Measurements from ENCODE around the gene PDE4A.
A peak's percentile ranks its signal among the peaks of the same experiment; 100 is the strongest.
"Not testable (repeated sequence)": the region's sequence is repeated elsewhere in the genome, so short reads cannot be mapped to it uniquely, and the experiment has no call there.

The PDE4A gene

GRCh38 chr19:10430505-10431253 is 10.3 kb downstream of the PDE4A start:
- DNase-seq, result no peak

- no peak for DNase-seq
Observed at GRCh38 chr19:10431254-10431942, 11.1 kb downstream of the PDE4A start.

- DNase-seq, result peak; percentile 40
Observed at GRCh38 chr19:10431943-10432735, 11.8 kb downstream of the PDE4A start.

- DNase-seq, result no peak
Observed at GRCh38 chr19:10432736-10433130, 12.4 kb downstream of the PDE4A start.

- DNase-seq, result no peak
Observed at GRCh38 chr19:10433131-10433536, 12.8 kb downstream of the PDE4A start.

GRCh38 chr19:10439588-10439987 is 19.2 kb downstream of the PDE4A start:
- no peak for DNase-seq

GRCh38 chr19:10442698-10443097 is 22.4 kb downstream of the PDE4A start:
- DNase-seq, result no peak

GRCh38 chr19:10449037-10449436 is 28.7 kb downstream of the PDE4A start:
- no peak for DNase-seq

GRCh38 chr19:10450191-10450852 is 30.0 kb downstream of the PDE4A start:
- no peak for DNase-seq

- no peak for DNase-seq
Observed at GRCh38 chr19:10450853-10451609, 30.7 kb downstream of the PDE4A start.

GRCh38 chr19:10452726-10453618 is 32.6 kb downstream of the PDE4A start:
- no peak for DNase-seq

GRCh38 chr19:10453852-10454251 is 33.5 kb downstream of the PDE4A start:
- no peak for DNase-seq

GRCh38 chr19:10454267-10454666 is 33.9 kb downstream of the PDE4A start:
- peak; percentile 25 for DNase-seq

GRCh38 chr19:10458733-10459132 is 38.4 kb downstream of the PDE4A start:
- not testable (repeated sequence) for DNase-seq

GRCh38 chr19:10460714-10461046 is 40.3 kb downstream of the PDE4A start:
- no peak for DNase-seq

- DNase-seq, result peak; percentile 87
Observed at GRCh38 chr19:10461047-10461949, 41.0 kb downstream of the PDE4A start.

- DNase-seq, result not testable (repeated sequence)
Observed at GRCh38 chr19:10462042-10462441, 41.7 kb downstream of the PDE4A start.

- DNase-seq, result no peak
Observed at GRCh38 chr19:10462557-10462956, 42.2 kb downstream of the PDE4A start.

GRCh38 chr19:10464456-10464855 is 44.1 kb downstream of the PDE4A start:
- no peak for DNase-seq

GRCh38 chr19:10467104-10467706 is 46.9 kb downstream of the PDE4A start:
- DNase-seq, result no peak
